Body of pancreas (tissue), 4 donors: ENCODE results near the gene ADNP. TPM values are rescaled to one million over a fixed set of nuclear protein-coding genes. Genes with fewer than 3 reads are reported as not detected.
"Not testable (repeated sequence)": the region's sequence is repeated elsewhere in the genome, so short reads cannot be mapped to it uniquely, and the experiment has no call there.

Experiments used
- ATAC-seq: fragments of 150-250 bp; one replicate; pipeline ENCODE4 v1.9.1; 2016
- DNase-seq, 4 donors: peaks; one replicate each; pipeline ENCODE4 v3.0.0-alpha.2; 2019
- H3K27ac ChIP-seq, 4 donors: fragments of 200-600 bp; sonication (generic); 1 replicate in 3 of 4; 2 replicates in 1 of 4; pipeline versions ENCODE4 v1.5.1 to v1.6.1; 2016 to 2019; ENCODE audit warnings: mild to moderate bottlenecking in 1 of 4, mixed read lengths in 1 of 4, moderate library complexity in 1 of 4
- H3K27me3 ChIP-seq, 2 donors: fragments of 200-600 bp; sonication (generic); one replicate each; pipeline ENCODE4 v1.6.0; 2016; ENCODE audit warnings: mild to moderate bottlenecking in 1 of 2
- H3K36me3 ChIP-seq, 2 donors: fragments of 200-600 bp; sonication (generic); replicated peaks in 1 of 2; 2 replicates each; pipeline ENCODE4 v1.5.1; 2016; ENCODE audit warnings: low read depth in 2 of 2; ENCODE audit not compliant: insufficient read depth in 1 of 2
- H3K4me1 ChIP-seq: fragments of 200-600 bp; sonication (generic); one replicate; pipeline ENCODE4 v1.6.0; 2016
- H3K4me3 ChIP-seq, 2 donors: fragments of 200-600 bp; sonication (generic); 1 replicate in 1 of 2; 2 replicates in 1 of 2; pipeline ENCODE4 v1.5.1; 2016 to 2019
- H3K9me3 ChIP-seq, 3 donors: fragments of 200-600 bp; sonication (generic); 1 replicate in 2 of 3; 2 replicates in 1 of 3; pipeline ENCODE4 v1.5.1; 2016
- POLR2A ChIP-seq, 3 donors: fragments of 450-650 bp; IDR thresholded peaks; one replicate each; pipeline ENCODE4 v1.6.1; 2016; ENCODE audit warnings: antibody characterized with exemption in 3 of 3, mild to moderate bottlenecking in 2 of 3
- WGBS, 2 donors: methylation state at CpG; one replicate each; pipeline ENCODE4 v1.1.5; 2017; 5-methylcytosine and 5-hydroxymethylcytosine counted together
- intact Hi-C: fragments of 100-400 bp; cut with DNase I; formaldehyde crosslinking; loops from one replicate; pipeline ENCODE4 v1.15.1; 2023
- total RNA-seq, 2 donors: library from RNA; depleted of rRNA; stranded (reverse); fragments of >200 nt; gene quantifications; one replicate each; pipeline ENCODE4 v1.1.0, GENCODE V29; 2016
- TF ChIP-seq, protein P1 (sequence below), 7 experiments: fragments of 450-650 bp in 4 of 7; fragments of 200-600 bp in 3 of 7; sonication (generic) in 3 of 7; IDR thresholded peaks; one replicate each; pipeline ENCODE4 v1.5.1; 2016 to 2019; ENCODE audit warnings: antibody characterized with exemption in 7 of 7

ADNP gene
- total RNA-seq, 2 donors from 2014 or later: 28.0 to 28.7 TPM

DNA sequence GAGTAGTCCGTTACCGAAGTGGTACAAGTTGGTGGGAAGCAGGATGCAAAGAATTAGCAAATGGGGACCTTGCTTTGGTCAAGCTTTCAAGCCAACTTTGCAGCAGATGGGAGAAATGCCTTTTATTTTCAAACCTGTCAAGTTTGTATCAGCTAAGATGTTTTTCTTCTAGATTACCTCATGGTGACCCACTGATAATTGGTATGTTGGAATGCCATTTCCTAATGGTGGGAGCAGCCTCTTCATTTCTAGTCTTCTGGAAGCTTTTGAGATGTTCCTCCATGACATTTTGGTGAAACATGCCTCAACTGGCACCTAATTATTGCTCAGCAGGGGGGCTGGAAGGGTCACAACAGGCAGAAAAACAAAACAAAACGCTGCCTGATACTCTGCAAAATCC lies 43.7 kb downstream of the ADNP start:
- DNase-seq (no peak), ATAC-seq (no peak)
- no peak for TF ChIP-seq POLR2A (IDR thresholded peaks at IDR 0.05)
- TF ChIP-seq, protein P1, sequence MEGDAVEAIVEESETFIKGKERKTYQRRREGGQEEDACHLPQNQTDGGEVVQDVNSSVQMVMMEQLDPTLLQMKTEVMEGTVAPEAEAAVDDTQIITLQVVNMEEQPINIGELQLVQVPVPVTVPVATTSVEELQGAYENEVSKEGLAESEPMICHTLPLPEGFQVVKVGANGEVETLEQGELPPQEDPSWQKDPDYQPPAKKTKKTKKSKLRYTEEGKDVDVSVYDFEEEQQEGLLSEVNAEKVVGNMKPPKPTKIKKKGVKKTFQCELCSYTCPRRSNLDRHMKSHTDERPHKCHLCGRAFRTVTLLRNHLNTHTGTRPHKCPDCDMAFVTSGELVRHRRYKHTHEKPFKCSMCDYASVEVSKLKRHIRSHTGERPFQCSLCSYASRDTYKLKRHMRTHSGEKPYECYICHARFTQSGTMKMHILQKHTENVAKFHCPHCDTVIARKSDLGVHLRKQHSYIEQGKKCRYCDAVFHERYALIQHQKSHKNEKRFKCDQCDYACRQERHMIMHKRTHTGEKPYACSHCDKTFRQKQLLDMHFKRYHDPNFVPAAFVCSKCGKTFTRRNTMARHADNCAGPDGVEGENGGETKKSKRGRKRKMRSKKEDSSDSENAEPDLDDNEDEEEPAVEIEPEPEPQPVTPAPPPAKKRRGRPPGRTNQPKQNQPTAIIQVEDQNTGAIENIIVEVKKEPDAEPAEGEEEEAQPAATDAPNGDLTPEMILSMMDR (IDR thresholded peaks at IDR 0.05): no peak
- Histone ChIP-seq H3K27me3 (no peaks in the 10 kb centered on the region), H3K9me3 (no peaks in the 10 kb centered on the region), H3K4me3 (no peak overlapping the region), H3K4me1 (no peaks in the 10 kb centered on the region), H3K36me3 (peaks cover 0 to 6% of the 10 kb centered on the region in 2 donors), H3K27ac (no peak overlapping the region)
- 93 to 100% methylated on average over 3 of the region's 3 CpGs for WGBS, 2 donors
- intact Hi-C loops: no loop called here

DNA sequence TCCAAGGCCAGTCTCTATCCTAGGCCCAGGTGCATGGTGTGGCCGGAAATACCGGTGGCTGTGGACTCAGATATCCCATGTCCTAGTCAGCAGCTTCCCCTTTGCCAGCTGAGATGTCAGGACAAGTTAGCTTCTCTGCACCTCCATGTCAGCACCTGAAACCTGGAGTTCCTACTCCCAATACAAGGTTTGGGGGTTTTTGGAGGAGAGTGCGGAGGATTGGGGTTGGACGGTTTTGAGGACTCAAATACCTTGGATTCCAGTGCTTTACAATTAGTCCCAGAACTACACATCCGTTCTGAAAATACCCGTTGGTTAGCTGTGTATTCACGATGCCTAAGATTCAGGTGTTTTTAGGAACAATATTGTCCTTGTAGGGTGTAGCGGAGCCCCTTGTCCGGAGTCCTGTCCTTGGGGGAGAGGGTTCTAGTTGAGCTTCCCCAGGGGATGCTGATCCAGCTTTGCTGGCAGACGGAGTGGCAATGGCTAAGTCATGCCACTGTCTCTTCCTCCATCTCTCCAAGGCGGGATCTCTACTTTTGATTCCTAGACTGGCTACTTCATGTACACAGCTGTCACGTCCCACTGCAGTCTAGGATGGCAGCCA lies 45.0 kb downstream of the ADNP start:
- TF ChIP-seq, protein P1 (IDR thresholded peaks at IDR 0.05): no peak
- TF ChIP-seq POLR2A (IDR thresholded peaks at IDR 0.05): no peak
- Histone ChIP-seq H3K27me3 (no peaks in the 10 kb centered on the region), H3K36me3 (peaks cover 0 to 4% of the 10 kb centered on the region in 2 donors), H3K9me3 (no peaks in the 10 kb centered on the region), H3K4me3 (no peak overlapping the region), H3K4me1 (no peaks in the 10 kb centered on the region), H3K27ac (no peak overlapping the region)
- 87 to 93% methylated on average over 12 of the region's 12 CpGs for WGBS, 2 donors
- no peak for ATAC-seq
- no peak for DNase-seq
- intact Hi-C loops: no loop called here

DNA sequence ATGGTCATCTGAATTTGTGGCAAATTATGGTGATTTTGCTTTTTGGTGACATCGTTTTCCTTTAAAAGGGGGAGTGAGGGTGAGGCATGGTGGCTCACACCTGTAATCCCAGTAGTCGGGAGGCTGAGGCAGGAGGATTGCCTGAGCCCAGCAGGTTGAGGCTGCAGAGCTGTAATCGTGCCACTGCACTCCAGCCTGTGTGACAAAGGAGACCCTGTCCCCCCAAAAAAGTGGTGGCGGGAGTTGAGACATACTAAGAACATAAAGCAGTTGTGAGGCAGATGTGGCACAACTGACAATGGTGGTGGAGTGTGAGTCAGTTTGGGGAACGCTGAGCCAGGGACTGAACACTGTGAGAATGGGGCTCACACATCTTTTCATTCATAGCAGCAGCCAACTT lies 45.5 kb downstream of the ADNP start:
- H3K4me3 ChIP-seq: no peak overlapping the region
- no peaks in the 10 kb centered on the region for H3K27me3 ChIP-seq
- H3K4me1 ChIP-seq: no peaks in the 10 kb centered on the region
- no peak for ATAC-seq
- intact Hi-C loops: no loop called here
- no peaks in the 10 kb centered on the region for H3K9me3 ChIP-seq
- H3K36me3 ChIP-seq: peaks cover 0 to 4% of the 10 kb centered on the region in 2 donors
- DNase-seq: no peak
- TF ChIP-seq, protein P1 (IDR thresholded peaks at IDR 0.05): no peak
- no peak for TF ChIP-seq POLR2A (IDR thresholded peaks at IDR 0.05)
- 86 to 89% methylated on average over 5 of the region's 5 CpGs for WGBS, 2 donors
- H3K27ac ChIP-seq: no peak overlapping the region

DNA sequence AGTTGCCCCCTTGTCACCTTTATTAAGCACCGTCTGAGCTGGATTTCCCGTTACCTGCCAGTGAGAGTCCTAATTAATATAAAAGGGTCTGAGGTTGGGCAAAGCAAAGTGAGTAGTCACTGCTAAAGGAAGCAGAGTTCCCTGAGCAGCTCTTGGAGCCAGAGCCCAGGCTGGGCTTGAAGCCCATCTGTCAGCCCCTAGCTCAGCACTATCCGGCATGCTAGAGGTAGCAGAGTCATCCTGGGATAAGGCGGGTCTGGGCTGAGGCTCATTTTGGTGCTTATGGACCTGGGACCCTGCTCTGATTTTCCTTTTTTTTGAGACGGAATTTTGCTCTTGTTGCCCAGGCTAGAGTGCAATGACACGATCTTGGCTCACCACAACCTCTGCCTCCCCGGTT lies 46.2 kb downstream of the ADNP start:
- WGBS, 2 donors: 81 to 82% methylated on average over 5 to 7 of the region's 7 CpGs
- peaks cover 0 to 4% of the 10 kb centered on the region in 2 donors for H3K36me3 ChIP-seq
- ATAC-seq (no peak), DNase-seq (no peak)
- no peak overlapping the region for H3K4me3 ChIP-seq
- intact Hi-C loops: no loop called here
- no peaks in the 10 kb centered on the region for H3K4me1 ChIP-seq
- H3K27me3 ChIP-seq: no peaks in the 10 kb centered on the region
- TF ChIP-seq POLR2A (IDR thresholded peaks at IDR 0.05): no peak
- TF ChIP-seq, protein P1 (IDR thresholded peaks at IDR 0.05): no peak
- H3K9me3 ChIP-seq: no peaks in the 10 kb centered on the region
- H3K27ac ChIP-seq: no peak overlapping the region

DNA sequence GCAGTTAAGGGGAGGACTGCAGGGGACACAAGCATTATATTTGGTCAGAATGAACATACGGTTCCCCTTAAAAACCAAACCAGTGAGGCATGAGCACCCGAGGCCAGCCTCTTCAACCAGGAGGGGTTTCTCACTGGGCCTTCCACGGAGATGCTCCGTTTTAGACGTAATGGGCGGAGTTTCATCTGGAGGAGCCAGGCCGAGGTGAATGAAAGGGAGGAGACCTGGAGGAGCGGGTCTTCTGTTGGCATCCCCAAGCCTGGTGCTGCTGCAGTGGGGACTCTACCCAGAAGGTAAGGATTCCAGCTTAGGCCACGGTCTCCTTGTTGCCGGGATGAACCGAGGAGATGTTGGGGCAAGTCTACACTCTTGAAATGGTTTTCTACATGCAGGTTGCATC lies 47.4 kb downstream of the ADNP start:
- 87 to 97% methylated on average over 11 of the region's 11 CpGs for WGBS, 2 donors
- intact Hi-C loops: no loop called here

DNA sequence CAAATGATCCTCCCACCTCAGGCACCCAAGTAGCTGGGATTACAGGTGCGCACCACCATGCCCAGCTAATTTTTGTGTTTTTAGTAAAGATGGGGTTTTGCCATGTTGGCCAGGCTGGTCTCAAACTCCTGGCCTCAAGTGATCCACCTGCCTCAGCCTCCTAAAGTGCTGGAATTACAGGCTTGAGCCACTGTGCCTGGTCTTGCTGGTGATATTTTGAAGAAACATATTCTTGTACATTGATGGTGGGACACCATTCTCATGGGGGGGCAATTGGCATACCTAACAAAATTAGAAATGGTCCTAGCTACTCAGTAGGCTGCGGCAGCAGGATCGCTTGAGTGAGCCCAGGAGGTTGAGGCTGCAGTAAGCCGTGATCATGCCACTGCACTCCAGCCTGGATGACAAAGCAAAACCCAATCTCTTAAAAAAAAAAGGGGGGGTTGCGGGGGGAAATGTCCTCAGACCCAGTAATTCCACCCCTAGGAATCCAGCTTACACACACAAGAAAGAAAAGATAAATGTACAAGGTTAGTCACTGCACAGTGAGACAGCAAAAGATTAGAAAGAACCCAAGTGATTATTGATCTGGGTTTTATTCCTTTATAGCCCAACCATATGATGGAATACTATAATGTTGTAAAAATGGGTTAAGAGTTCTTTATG lies 49.3 kb downstream of the ADNP start:
- intact Hi-C loops, DNase-seq, ATAC-seq, H3K27ac ChIP-seq, H3K4me1 ChIP-seq, H3K9me3 ChIP-seq, H3K4me3 ChIP-seq, H3K36me3 ChIP-seq, H3K27me3 ChIP-seq: not testable (repeated sequence)
- WGBS, 2 donors: 92% methylated on average over 5 of the region's 5 CpGs

More for the DNA sequence above, 47.4 kb downstream of the ADNP start:
- H3K4me3 ChIP-seq: no peak overlapping the region
- H3K27me3 ChIP-seq: no peaks in the 10 kb centered on the region
- peaks cover 0 to 4% of the 10 kb centered on the region in 2 donors for H3K36me3 ChIP-seq
- no peak for ATAC-seq
- TF ChIP-seq, protein P1 (IDR thresholded peaks at IDR 0.05): no peak
- TF ChIP-seq POLR2A (IDR thresholded peaks at IDR 0.05): no peak
- H3K4me1 ChIP-seq: no peaks in the 10 kb centered on the region
- no peaks in the 10 kb centered on the region for H3K9me3 ChIP-seq
- H3K27ac ChIP-seq: no peak overlapping the region
- DNase-seq: no peak
